Adrenal gland (tissue), 12 donors: ENCODE results near the gene AKAP10. TPM values are rescaled to one million over a fixed set of nuclear protein-coding genes. Genes with fewer than 3 reads are reported as not detected.
A peak's percentile ranks its signal among the peaks of the same experiment; 100 is the strongest.

ENCODE experiments used
- DNase-seq, 7 donors: peaks; one replicate each; pipeline ENCODE4 v3.0.0-alpha.2; 2019 to 2020
- H3K27ac ChIP-seq, 5 donors: fragments of 200-600 bp; sonication (generic) in 4 of 5; 1 replicate in 3 of 5; 2 replicates in 2 of 5; pipeline versions ENCODE4 v1.5.1 to v1.8.0; 2016 to 2020; ENCODE audit warnings: mild to moderate bottlenecking in 1 of 5
- H3K27me3 ChIP-seq: fragments of 200-600 bp; 2 replicates; pipeline ENCODE4 v1.8.0; 2021
- H3K36me3 ChIP-seq, 2 donors: fragments of 200-600 bp; replicated peaks in 1 of 2; 1 replicate in 1 of 2; 2 replicates in 1 of 2; pipeline versions ENCODE4 v1.5.1 to v1.8.0; 2018 to 2022
- H3K4me1 ChIP-seq, 2 donors: fragments of 200-600 bp; replicated peaks in 1 of 2; 1 replicate in 1 of 2; 2 replicates in 1 of 2; pipeline versions ENCODE4 v1.5.1 to v1.8.0; 2018 to 2021
- H3K4me3 ChIP-seq, 4 donors: fragments of 200-600 bp; sonication (generic) in 3 of 4; one replicate each; pipeline ENCODE4 v1.5.1; 2016 to 2018
- H3K9me3 ChIP-seq, 3 donors: fragments of 200-600 bp; sonication (generic) in 1 of 3; replicated peaks in 1 of 3; 1 replicate in 2 of 3; 2 replicates in 1 of 3; pipeline versions ENCODE4 v1.5.1 to v1.8.0; 2016 to 2021
- CTCF ChIP-seq, 6 experiments: fragments of 450-650 bp in 4 of 6; fragments of 200-600 bp in 2 of 6; sonication (generic) in 1 of 6; IDR thresholded peaks; 1 replicate in 5 of 6; 2 replicates in 1 of 6; pipeline versions ENCODE4 v1.5.1 to v1.8.0; 2016 to 2021; ENCODE audit warnings: antibody characterized with exemption in 6 of 6, mild to moderate bottlenecking in 2 of 6, moderate library complexity in 1 of 6
- POLR2A ChIP-seq, 2 donors: fragments of 450-650 bp; IDR thresholded peaks; one replicate each; pipeline ENCODE4 v1.6.1; 2017; ENCODE audit warnings: antibody characterized with exemption in 2 of 2, mild to moderate bottlenecking in 2 of 2, moderate library complexity in 1 of 2
- WGBS, 4 donors: extraction: QIAGEN DNeasy Blood & Tissue Kit in 2 of 4; methylation state at CpG; one replicate each; pipeline versions ENCODE4 v1.1.5 to v1.1.7; 2013 to 2017; 5-methylcytosine and 5-hydroxymethylcytosine counted together
- intact Hi-C, 2 donors: fragments of 100-400 bp; cut with DNase I; formaldehyde crosslinking; loops; one replicate each; pipeline versions ENCODE4 v1.14.1 to v1.15.0; 2022 to 2023
- polyA plus RNA-seq, 3 donors: library from polyadenylated mRNA; stranded (reverse); fragments of 200-250 nt in 2 of 3; fragments of 350-450 nt in 1 of 3; fragmentation: Illumina TruSeq in 1 of 3; extraction: RNeasy Lipid Tissue Mini Kit (QIAGEN cat#74804) in 1 of 3; gene quantifications; one replicate each; pipeline ENCODE4 v1.2.3, GENCODE V29; 2013 to 2014
- total RNA-seq, 9 donors: library from RNA; depleted of rRNA in 4 of 9; stranded (reverse); fragments of >200 nt in 4 of 9; fragments of 120-200 nt in 1 of 9; fragmentation: NEBNext Ultra II Directional in 1 of 9; extraction: Animal tissue kit (Norgen Biotek cat#: 25700) in 1 of 9; gene quantifications; one replicate each; pipeline versions ENCODE4 v1.1.0 to v1.2.4, GENCODE V29; 2013 to 2023
- donor health status: healthy with polysubstance abuse.
- donor health status: Bipolar disorder and iron deficiency.
- donor health status: DM: yes; HTN: yes; CAD: no.
- donor health status: DM: no; HTN: no; CAD: no.
- donor health status: DM: no; HTN: no; CAD: no.
- donor health status: DM: yes; HTN: yes; CAD: no.

AKAP10 gene
- total and polyA plus RNA-seq, 12 donors, result 8.1 to 52.7 (median 33.2) TPM

- H3K36me3 ChIP-seq, result no peaks in the 10 kb centered on the region
- H3K27me3 ChIP-seq, result peaks cover 3% of the 10 kb centered on the region
- TF ChIP-seq CTCF (IDR thresholded peaks at IDR 0.05) (peak; percentile 62 to 89 (median 81)), POLR2A (IDR thresholded peaks at IDR 0.05) (no peak)
- peak; percentile 82 to 96 (median 91) for DNase-seq
- H3K4me1 ChIP-seq, result peaks cover 0 to 4% of the 10 kb centered on the region in 2 donors
- WGBS, 4 donors, result 26 to 31% (median 28%) methylated on average over 21 to 24 of the region's 24 CpGs
- H3K4me3 ChIP-seq, result no peak overlapping the region
- no peak overlapping the region for H3K27ac ChIP-seq
- intact Hi-C loops, result loop anchor here in 1 of 2 donors (5.0 to 10.0 kb wide), 2 partner anchors 129 to 322 kb away; no protein-coding TSS in a partner anchor
- no peaks in the 10 kb centered on the region for H3K9me3 ChIP-seq
These were observed 15.4 kb upstream of the AKAP10 start for GRCh38 chr17:19992803-19993713.

- peak in 3 of 7 donors; percentile 44 to 55 (median 54) for DNase-seq
- 29 to 41% (median 39%) methylated on average over 4 of the region's 4 CpGs for WGBS, 4 donors
- peaks cover 0 to 4% of the 10 kb centered on the region in 2 donors for H3K4me1 ChIP-seq
- no peak overlapping the region for H3K4me3 ChIP-seq
- H3K27ac ChIP-seq, result no peak overlapping the region
- intact Hi-C loops, result loop anchor here in 1 of 2 donors (5.0 to 10.0 kb wide), 2 partner anchors 131 to 323 kb away; no protein-coding TSS in a partner anchor
- no peaks in the 10 kb centered on the region for H3K36me3 ChIP-seq
- H3K9me3 ChIP-seq, result no peaks in the 10 kb centered on the region
- TF ChIP-seq CTCF (IDR thresholded peaks at IDR 0.05), result no peak
- no peak for TF ChIP-seq POLR2A (IDR thresholded peaks at IDR 0.05)
- peaks cover 3% of the 10 kb centered on the region for H3K27me3 ChIP-seq
These were observed 13.7 kb upstream of the AKAP10 start for GRCh38 chr17:19991252-19991885.

- Histone ChIP-seq H3K36me3 (no peaks in the 10 kb centered on the region), H3K4me1 (peaks cover 0 to under 1% of the 10 kb centered on the region in 2 donors), H3K27ac (no peak overlapping the region), H3K4me3 (no peak overlapping the region), H3K27me3 (no peaks in the 10 kb centered on the region), H3K9me3 (no peaks in the 10 kb centered on the region)
- intact Hi-C loops, result no loop called here
- DNase-seq, result no peak
- 67 to 86% (median 75%) methylated on average over 1 of the region's 1 CpG for WGBS, 4 donors
- TF ChIP-seq CTCF (IDR thresholded peaks at IDR 0.05), result no peak
- no peak for TF ChIP-seq POLR2A (IDR thresholded peaks at IDR 0.05)
These were observed 10.3 kb upstream of the AKAP10 start for GRCh38 chr17:19987897-19988296.
